IMR-90 (cell line): Measurements from ENCODE around the gene POFUT2.

ENCODE experiments used
- BHLHE40 ChIP-seq: fragments of 150-350 bp; IDR thresholded peaks from 2 replicates; pipeline ENCODE4 v1.6.1; 2016; ENCODE audit warnings: mild to moderate bottlenecking, low read depth, low read length
- CEBPB ChIP-seq: IDR thresholded peaks from 2 replicates; pipeline ENCODE4 v1.6.1; 2012; ENCODE audit warnings: low read depth, low read length, improper control_type of control experiment
- CTCF ChIP-seq: conservative IDR thresholded peaks from 2 replicates; pipeline ENCODE4 v1.5.1; 2012; ENCODE audit warnings: mild to moderate bottlenecking, low read depth, low read length, improper control_type of control experiment
- FOS ChIP-seq: fragments of 150-350 bp; IDR thresholded peaks from 2 replicates; pipeline ENCODE4 v1.6.1; 2016; ENCODE audit warnings: low read depth, low read length
- MAFK ChIP-seq: IDR thresholded peaks from 2 replicates; pipeline ENCODE4 v1.6.1; 2012; ENCODE audit warnings: low read depth, low read length, improper control_type of control experiment
- MAZ ChIP-seq: IDR thresholded peaks from 2 replicates; pipeline ENCODE4 v1.6.1; 2012; ENCODE audit warnings: low read depth, mild to moderate bottlenecking, low read length, improper control_type of control experiment, moderate library complexity, borderline replicate concordance
- MXI1 ChIP-seq: IDR thresholded peaks from 2 replicates; pipeline ENCODE4 v1.6.1; 2012; ENCODE audit warnings: low read depth, mild to moderate bottlenecking, low read length, moderate library complexity, borderline replicate concordance
- NFE2L2 ChIP-seq: fragments of 150-350 bp; IDR thresholded peaks from 2 replicates; pipeline ENCODE4 v1.6.1; 2016; ENCODE audit warnings: low read depth, mild to moderate bottlenecking, low read length
- POLR2A ChIP-seq: IDR thresholded peaks from 2 replicates; pipeline ENCODE4 v1.6.1; 2012; ENCODE audit warnings: mild to moderate bottlenecking, low read depth, low read length
- RAD21 ChIP-seq: IDR thresholded peaks from 2 replicates; pipeline ENCODE4 v1.6.1; 2012; ENCODE audit warnings: low read length, improper control_type of control experiment
- RCOR1 ChIP-seq: IDR thresholded peaks from 2 replicates; pipeline ENCODE4 v1.6.1; 2012; ENCODE audit warnings: mild to moderate bottlenecking, low read length, improper control_type of control experiment; ENCODE audit not compliant: insufficient replicate concordance
- RFX5 ChIP-seq: IDR thresholded peaks from 2 replicates; pipeline ENCODE4 v1.8.0; 2012; ENCODE audit warnings: low read depth, mild to moderate bottlenecking, low read length, moderate library complexity
- SMC3 ChIP-seq: fragments of 150-350 bp; IDR thresholded peaks from 2 replicates; pipeline ENCODE4 v1.6.1; 2016; ENCODE audit warnings: low read depth, mild to moderate bottlenecking, antibody characterized with exemption, low read length, moderate library complexity
- USF2 ChIP-seq: fragments of 150-350 bp; IDR thresholded peaks from 2 replicates; pipeline ENCODE4 v1.6.1; 2017; ENCODE audit warnings: mild to moderate bottlenecking, antibody characterized with exemption, low read length, low read depth

- TF ChIP-seq CTCF (no peak), POLR2A (no peak), USF2 (no peak), RAD21 (no peak), RCOR1 (no peak), CEBPB (no peak), RFX5 (no peak), FOS (no peak), MAZ (no peak), MAFK (no peak), SMC3 (no peak), NFE2L2 (no peak), MXI1 (no peak), BHLHE40 (no peak)
Observed at GRCh38 chr21:45284456-45284741, 3.3 kb downstream of the POFUT2 start.
